ENCODE data around the gene ORC4.
A peak's percentile ranks its signal among the peaks of the same experiment; 100 is the strongest.
"Not testable (repeated sequence)": the region's sequence is repeated elsewhere in the genome, so short reads cannot be mapped to it uniquely, and the experiment has no call there.

Gene ORC4

DNA sequence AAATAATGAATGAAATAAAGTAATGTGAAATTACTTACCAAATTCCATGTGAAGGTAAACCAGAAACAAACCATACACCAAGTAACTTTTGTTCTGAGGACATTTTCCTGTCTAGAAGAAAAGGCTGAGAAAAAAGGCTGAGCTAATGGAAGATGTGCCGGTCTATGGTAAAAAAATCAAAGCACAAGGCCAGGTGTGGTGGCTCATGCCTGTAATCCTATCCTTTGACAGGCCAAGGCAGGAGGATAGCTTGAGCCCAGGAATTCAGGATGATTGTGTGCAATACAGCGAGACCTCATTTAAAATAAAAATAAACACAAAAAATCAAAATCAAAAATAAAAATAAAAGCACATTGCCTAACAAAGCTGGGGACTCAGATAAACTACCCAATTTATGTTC is 6.7 kb downstream of the ORC4 start:
- DNase-seq (ENCODE audit: low spot score) = no peak

GRCh38 chr2:148008411-148008810 is 12.1 kb downstream of the ORC4 start:
- DNase-seq (ENCODE audit: low spot score) = not testable (repeated sequence)

- no peak for DNase-seq (ENCODE audit: low spot score)
These were observed 13.2 kb downstream of the ORC4 start for GRCh38 chr2:148007219-148007900.

DNA sequence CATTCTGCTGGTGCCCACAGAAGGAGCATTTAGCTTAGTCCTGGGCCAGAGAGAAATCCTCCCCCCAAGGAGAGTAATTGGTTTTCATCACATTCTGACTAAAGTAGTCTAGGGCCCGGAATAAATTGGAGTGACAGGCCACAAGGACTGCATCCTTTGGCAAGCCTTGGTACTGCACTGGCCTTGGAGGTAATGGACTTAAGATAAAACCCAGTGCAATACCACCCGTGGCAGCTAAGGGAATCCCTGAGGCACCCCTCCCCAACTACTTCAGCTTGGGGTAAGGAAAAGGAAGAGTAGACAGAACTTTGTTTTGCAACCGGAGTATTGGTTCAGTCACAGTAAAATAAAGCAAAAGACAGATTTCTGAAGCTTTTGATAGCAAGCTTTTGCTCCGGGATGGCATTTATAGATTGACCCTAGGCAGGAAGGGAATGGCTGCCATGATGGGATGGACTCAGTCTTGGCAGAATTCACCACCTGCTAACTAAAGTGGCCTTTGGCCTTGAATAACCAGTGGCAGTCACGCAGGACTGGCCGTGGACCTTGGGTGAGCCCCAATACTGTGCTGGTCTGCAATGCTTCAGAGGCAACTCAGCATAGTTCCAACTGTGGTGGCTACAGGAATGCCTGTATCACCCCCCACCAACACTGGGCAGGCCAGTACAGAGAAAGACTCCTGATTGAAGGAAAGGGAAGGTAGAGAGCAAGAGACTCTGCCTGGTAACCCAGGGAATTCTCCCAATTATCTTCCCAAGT is 14.1 kb downstream of the ORC4 start:
- peak; percentile 16 for DNase-seq (ENCODE audit: low spot score)

- not testable (repeated sequence) for DNase-seq (ENCODE audit: low spot score)
These were observed 18.1 kb downstream of the ORC4 start for GRCh38 chr2:148002420-148002819.

DNA sequence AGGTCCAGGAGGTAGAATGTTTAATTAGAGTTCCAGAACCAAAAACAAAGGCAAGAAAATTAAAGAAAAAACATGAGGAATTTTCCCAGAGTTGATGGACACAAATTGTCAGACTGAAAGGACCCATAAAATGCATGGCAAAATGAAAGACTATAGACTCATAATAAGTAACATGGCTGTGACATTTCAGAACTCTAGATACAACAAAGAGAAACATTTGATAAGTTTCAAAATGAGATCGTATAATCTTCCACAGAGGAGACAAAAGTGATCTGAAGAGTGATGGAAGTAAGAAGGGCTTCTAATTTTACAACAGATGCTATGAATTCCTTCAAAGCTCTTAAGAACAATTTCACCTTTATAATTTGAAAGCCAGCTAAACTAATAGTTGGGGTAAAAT is 20.4 kb downstream of the ORC4 start:
- no peak for DNase-seq (ENCODE audit: low spot score)

GRCh38 chr2:147999126-147999525 is 21.4 kb downstream of the ORC4 start:
- DNase-seq (ENCODE audit: low spot score) = no peak

DNA sequence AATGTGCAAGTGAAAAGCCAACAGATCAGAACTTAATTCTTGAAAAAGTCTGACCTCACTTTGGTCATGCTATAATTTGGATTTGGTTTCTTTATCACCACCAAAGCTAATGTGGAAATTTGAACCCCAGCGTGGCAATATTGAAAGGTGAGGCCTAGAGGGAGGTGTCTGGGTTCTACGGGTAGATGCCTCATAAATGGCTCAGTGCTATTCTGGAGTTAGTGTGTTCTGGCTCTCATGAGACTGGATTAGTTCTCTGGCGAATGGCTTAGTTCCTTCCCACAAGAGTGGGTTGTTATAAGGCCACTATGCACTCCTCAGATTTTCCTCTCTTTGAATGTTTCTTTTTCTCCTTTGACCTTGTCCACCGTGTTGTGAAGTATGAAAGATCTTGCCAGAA is 22.3 kb downstream of the ORC4 start:
- no peak for DNase-seq (ENCODE audit: low spot score)

- DNase-seq (ENCODE audit: low spot score) = no peak
These were observed 23.7 kb downstream of the ORC4 start for GRCh38 chr2:147996828-147997227.

DNA sequence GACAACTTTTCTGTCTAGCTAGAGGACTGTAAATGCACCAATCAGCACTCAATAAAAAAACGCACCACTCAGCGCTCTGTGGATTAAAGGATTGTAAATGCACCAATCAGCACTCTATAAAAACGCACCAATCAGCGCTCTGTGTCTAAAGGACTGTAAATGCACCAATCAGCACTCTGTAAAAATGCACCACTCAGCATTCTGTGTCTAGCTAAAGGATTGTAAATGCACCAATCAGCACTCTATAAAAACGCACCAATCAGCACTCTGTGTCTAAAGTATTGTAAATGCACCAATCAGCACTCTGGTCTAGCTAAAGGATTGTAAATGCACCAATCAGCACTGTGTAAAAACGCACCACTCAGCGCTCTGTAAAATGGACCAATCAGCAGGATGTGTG is 25.6 kb downstream of the ORC4 start:
- not testable (repeated sequence) for DNase-seq (ENCODE audit: low spot score)

DNA sequence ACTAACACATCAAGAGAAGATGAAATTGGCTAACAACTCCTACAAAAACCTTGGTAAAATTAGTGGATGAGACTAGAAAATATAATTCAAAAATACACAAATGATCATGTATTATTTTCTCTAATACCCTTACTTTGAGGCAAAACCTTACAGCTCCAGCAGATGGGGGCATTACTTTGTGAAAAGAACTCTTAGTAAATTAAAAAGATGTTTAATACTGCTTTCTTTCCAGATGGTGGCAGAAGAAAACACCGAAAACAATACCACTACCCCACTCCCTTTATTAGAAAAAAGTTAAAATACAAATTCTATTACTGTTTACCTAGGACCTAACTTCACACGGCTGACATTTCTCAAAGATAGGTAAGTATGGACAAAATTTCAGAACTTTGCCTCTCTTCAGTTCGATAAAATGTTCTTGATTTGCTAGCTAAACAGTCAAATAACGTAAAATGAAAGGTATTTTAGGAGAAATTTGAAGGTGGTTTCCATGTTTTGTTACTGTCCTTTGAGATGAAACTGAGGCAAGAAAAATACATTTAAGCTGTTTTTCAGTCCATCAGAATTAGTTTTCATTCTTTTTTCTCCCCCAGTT is 30.6 kb downstream of the ORC4 start:
- DNase-seq (ENCODE audit: low spot score) = peak; percentile 38

DNA sequence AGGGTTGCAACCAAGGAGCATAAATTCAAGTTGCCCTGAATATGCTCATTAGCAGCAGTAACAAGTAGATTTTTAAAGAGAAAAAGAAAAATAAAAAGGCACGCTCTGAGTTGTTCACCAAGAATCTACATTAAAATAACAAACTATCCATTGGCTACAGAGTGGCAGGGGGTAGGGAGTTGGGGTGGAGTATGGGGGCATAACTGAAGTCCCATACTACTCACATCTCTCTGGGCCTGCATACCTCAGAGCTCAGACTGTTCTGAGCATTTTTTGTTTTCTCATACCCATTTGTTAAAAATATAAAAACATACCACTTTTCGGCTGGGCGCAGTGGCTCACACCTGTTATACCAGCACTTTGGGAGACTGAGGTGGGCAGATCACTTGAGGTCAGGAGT is 31.4 kb downstream of the ORC4 start:
- DNase-seq (ENCODE audit: low spot score) = no peak

- no peak for DNase-seq (ENCODE audit: low spot score)
These were observed 39.5 kb downstream of the ORC4 start for GRCh38 chr2:147980940-147981528.

DNA sequence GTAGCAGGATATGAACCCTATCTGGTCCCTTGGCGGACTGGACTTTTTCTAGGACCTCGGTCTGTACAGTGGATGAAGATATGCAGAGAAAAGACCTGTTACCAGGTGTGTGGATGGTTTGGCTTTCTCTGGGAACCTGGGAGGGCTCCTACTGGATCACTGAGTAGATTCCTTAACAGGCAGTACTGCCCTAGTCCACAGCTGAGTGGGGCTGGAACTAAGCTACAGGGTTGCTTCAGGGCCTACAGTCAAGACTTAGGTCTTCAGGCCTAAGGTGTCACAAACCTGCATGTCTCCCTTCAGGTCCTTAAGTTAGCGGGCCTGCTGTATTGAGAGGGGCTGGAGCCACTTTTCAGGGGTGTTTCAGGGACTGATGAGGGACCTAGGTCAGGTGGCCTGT is 42.9 kb downstream of the ORC4 start:
- DNase-seq (ENCODE audit: low spot score) = no peak

DNA sequence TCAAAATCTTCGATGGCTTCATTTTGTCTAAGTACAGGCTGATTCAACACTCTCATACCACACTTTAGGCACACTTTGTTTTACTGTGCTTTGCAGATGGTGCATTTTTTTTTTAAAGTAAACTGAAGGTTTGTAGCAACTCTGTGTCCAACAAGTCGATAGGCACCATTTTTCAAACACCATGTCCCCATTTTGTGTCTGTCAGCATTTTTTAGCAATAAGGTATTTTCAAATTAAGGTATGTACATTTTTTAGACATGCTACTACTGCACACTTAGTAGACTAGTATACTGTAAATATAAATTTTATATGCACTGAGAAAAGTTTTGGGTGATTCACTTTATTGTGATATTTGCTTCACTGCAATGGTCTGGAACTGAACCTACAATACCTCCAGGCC is 44.4 kb downstream of the ORC4 start:
- no peak for DNase-seq (ENCODE audit: low spot score)

DNA sequence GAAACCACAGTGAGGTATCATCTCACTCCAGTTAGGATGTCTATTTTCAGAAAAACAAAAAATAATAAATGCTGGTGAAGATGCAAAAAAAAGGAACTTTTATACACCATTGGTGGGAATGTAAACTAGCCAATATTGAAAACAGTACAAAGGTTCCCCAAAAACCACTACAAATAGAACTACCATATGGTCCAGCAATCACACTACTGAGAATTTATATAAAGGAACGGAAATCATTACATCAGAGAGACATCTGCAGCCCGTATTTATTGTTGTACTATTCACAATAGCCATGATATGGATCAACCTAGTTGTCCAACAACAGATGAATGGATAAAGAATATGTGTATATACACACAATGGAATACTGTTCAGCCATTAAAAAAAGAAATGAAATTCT is 52.0 kb downstream of the ORC4 start:
- DNase-seq (ENCODE audit: low spot score) = no peak

- DNase-seq (ENCODE audit: low spot score) = no peak
These were observed 68.4 kb downstream of the ORC4 start for GRCh38 chr2:147952118-147952517.

- DNase-seq (ENCODE audit: low spot score) = peak; percentile 17
These were observed 74.9 kb downstream of the ORC4 start for GRCh38 chr2:147945660-147946059.

DNA sequence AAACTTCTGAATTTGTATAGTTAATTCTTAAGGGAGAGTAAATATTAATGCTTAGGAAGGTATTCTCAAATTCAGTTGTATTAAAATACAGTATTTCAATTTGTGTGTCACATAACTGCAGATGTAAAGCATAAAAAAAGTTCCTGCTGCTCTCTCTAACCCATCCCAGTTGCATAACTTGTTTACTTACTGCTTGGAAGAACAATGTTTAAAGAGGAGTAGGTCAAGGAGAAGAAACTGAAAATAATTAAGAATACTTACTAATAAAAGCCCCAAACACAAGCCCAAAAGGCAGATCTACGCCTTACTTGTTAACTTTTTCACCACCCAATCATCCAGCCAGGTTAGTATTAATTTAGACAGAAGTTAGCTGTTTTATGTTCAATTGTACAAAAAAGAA is 81.2 kb downstream of the ORC4 start:
- no peak for DNase-seq (ENCODE audit: low spot score)

DNA sequence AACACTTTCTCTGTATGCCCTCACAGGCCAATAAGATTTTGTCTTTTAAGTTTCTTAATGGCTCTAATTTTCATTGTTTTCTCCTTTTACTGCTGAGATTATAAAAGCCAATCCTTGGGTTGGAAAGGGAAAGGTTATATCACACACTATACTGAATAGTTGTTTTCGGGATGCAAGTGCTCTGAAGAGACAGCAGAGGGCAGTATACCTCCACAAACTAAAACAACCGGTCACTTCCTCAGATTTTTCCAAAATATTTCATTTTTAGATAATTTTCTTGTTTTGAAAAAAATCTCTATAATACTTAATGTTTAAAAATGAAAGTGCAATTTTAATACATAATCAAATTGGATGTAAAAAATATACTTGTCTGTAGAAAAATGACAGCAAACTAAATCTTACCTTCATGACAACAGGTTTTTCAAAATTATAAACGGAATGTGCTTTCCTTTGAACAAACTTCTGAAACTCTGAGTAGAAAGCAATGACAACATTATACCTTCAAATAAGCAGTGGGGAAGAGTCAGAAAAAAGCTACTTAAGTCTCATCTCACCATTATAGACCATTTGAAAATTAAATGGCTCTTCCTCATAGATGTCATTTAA is 82.7 kb downstream of the ORC4 start:
- peak; percentile 37 for DNase-seq (ENCODE audit: low spot score)

- no peak for DNase-seq (ENCODE audit: low spot score)
These were observed 85.5 kb downstream of the ORC4 start for GRCh38 chr2:147934881-147935620.

GRCh38 chr2:147933931-147934330 is 86.6 kb downstream of the ORC4 start:
- peak; percentile 4 for DNase-seq (ENCODE audit: low spot score)

Data from iPS-NIHi11 (cell line).